Measurements from ENCODE around the gene ACADSB. TPM values are rescaled to one million over a fixed set of nuclear protein-coding genes. Genes with fewer than 3 reads are reported as not detected.

ACADSB gene
- total RNA-seq, 1 donor from 2014 or later: 22.4 TPM

DNA sequence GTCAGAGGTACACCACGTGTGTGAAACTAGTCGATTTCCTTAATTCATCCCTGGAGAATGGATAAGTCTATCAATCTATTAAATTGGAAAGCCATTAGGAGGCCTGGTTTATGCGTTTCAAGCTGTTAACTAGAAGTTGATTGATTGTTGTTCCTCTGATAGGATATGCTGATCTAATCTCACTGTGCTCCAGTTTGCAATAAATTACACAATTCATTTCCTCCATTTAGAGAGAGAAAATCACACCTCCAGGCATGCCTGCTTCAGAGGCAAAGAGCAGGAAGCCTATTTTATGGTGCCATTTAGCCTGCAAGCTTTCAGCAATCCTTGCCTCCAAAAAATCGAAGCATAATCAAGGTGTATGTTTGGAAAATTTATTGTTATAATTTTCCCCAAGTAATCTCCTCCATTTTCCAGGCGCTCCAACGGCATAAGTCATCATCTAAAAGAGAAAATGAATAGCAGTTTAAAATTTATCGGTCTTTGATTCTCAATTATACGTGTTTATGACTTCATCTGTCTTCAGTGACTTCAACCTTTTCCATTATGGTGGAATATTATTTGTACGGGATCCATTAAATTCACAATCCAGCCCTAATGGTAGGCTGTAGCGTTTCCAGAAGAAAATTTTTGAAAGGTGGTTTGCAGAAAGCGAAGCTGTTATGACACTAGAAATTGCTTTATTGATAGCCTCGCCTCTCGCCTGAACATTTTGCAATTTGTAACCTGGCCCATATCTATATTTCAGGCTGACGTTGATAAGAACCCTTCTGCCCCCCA lies 84.0 kb downstream of the ACADSB start:
- peaks cover 8% of the 10 kb centered on the region for H3K4me1 Mint-ChIP-seq (ENCODE audit: low read depth)
- TF ChIP-seq, protein P1, sequence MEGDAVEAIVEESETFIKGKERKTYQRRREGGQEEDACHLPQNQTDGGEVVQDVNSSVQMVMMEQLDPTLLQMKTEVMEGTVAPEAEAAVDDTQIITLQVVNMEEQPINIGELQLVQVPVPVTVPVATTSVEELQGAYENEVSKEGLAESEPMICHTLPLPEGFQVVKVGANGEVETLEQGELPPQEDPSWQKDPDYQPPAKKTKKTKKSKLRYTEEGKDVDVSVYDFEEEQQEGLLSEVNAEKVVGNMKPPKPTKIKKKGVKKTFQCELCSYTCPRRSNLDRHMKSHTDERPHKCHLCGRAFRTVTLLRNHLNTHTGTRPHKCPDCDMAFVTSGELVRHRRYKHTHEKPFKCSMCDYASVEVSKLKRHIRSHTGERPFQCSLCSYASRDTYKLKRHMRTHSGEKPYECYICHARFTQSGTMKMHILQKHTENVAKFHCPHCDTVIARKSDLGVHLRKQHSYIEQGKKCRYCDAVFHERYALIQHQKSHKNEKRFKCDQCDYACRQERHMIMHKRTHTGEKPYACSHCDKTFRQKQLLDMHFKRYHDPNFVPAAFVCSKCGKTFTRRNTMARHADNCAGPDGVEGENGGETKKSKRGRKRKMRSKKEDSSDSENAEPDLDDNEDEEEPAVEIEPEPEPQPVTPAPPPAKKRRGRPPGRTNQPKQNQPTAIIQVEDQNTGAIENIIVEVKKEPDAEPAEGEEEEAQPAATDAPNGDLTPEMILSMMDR (IDR thresholded peaks at IDR 0.05; ENCODE audit: unreplicated experiment): no peak
- no peaks in the 10 kb centered on the region for H3K36me3 Mint-ChIP-seq (ENCODE audit: insufficient read depth)
- DNase-seq (ENCODE audit: low spot score, unreplicated experiment): no peak
- H3K27me3 Mint-ChIP-seq: peaks cover 16% of the 10 kb centered on the region
- H3K4me3 Mint-ChIP-seq (ENCODE audit: low read depth): no peak overlapping the region
- no peaks in the 10 kb centered on the region for H3K9me3 Mint-ChIP-seq (ENCODE audit: low read depth)
- no peak overlapping the region for H3K27ac Mint-ChIP-seq

DNA sequence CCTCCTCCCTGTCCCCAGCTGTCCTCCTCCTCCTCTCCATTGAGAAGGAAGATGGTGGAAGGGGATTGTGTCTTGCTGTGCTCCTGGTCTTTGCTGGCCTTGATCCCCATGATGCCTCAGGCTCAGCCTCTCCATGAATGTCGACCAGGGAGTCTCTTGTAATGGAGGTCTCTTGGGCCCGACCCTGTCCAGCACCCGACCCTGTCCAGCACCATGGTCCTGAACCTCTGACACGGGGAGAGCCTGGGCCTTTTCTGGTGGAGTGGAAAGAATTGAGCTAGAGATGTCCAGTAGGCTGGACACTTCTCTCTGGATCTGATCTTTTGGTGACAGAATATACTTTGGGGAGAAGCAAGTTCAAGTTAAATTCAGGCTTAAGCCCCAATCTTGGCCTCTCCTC lies 84.7 kb downstream of the ACADSB start:
- Mint-ChIP-seq H3K36me3 (ENCODE audit: insufficient read depth) (no peaks in the 10 kb centered on the region), H3K27ac (no peak overlapping the region), H3K27me3 (peaks cover 19% of the 10 kb centered on the region), H3K4me3 (ENCODE audit: low read depth) (no peak overlapping the region), H3K4me1 (ENCODE audit: low read depth) (peaks cover 8% of the 10 kb centered on the region), H3K9me3 (ENCODE audit: low read depth) (no peaks in the 10 kb centered on the region)
- DNase-seq (ENCODE audit: low spot score, unreplicated experiment): no peak
- TF ChIP-seq, protein P1 (IDR thresholded peaks at IDR 0.05; ENCODE audit: unreplicated experiment): no peak

DNA sequence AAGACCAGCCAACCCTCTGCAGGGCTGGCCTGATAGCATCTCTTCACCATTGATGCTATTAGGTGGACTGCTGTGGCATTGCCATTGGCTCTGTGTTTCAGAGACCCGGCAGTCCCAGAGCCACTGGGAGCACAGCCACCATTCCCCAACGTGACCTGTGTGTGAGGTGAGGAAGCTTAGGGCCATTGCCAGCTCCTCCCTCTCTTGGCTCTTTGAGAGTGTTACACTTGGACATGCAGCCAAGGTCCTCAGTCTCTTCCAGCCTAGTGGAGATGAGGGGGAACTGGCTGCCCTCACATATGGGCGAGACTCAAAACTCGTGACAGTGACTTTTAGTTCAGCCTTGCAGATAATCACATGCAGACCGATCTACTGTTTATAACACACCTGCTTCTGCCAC lies 87.6 kb downstream of the ACADSB start:
- Mint-ChIP-seq H3K27me3 (peaks cover 17% of the 10 kb centered on the region), H3K27ac (no peak overlapping the region), H3K36me3 (ENCODE audit: insufficient read depth) (no peaks in the 10 kb centered on the region), H3K4me1 (ENCODE audit: low read depth) (peaks cover 8% of the 10 kb centered on the region), H3K4me3 (ENCODE audit: low read depth) (no peak overlapping the region), H3K9me3 (ENCODE audit: low read depth) (no peaks in the 10 kb centered on the region)
- DNase-seq (ENCODE audit: low spot score, unreplicated experiment): no peak
- TF ChIP-seq, protein P1 (IDR thresholded peaks at IDR 0.05; ENCODE audit: unreplicated experiment): no peak

- Mint-ChIP-seq H3K27ac (no peak overlapping the region), H3K27me3 (peaks cover 16% of the 10 kb centered on the region), H3K4me3 (ENCODE audit: low read depth) (no peak overlapping the region), H3K36me3 (ENCODE audit: insufficient read depth) (no peaks in the 10 kb centered on the region), H3K4me1 (ENCODE audit: low read depth) (peaks cover 8% of the 10 kb centered on the region), H3K9me3 (ENCODE audit: low read depth) (no peaks in the 10 kb centered on the region)
- TF ChIP-seq, protein P1 (IDR thresholded peaks at IDR 0.05; ENCODE audit: unreplicated experiment): no peak
- DNase-seq (ENCODE audit: low spot score, unreplicated experiment): no peak
Measured at GRCh38 chr10:123097039-123097438, 88.2 kb downstream of the ACADSB start.

DNA sequence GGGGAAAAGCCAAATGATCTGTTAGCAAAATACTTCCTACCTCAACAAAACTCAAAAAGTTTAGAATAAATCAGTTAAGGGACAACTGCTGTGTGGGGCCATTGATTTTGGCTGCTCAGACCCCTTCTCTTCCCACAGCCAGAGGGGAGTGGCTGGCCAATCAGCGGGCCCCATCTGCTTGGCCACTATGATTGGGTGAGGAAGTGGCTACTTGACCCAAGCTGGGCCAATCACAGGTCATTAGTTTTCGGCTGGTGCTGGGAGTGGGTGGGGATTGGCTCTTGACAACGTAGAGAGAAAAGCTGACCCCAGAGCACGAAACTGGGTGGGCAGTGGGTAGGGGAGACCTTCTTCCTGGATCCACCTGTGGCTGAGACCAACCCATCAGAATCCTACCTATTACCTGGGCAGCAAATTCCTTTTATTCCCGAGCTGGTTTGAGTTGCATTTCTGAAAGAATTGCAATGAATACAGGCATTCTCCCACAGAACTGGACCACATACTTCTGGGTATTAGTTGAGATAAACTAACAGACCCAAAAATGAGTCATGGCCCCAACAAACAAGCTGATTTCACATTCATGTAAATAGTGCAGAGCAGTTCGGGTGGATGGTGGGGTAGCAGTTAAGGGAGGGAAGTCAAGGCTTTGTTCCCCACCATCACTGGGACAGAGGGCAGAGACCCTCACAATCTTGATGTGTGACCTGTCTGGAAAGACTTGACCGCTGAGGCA lies 91.4 kb downstream of the ACADSB start:
- TF ChIP-seq, protein P1 (IDR thresholded peaks at IDR 0.05; ENCODE audit: unreplicated experiment): no peak
- Mint-ChIP-seq H3K4me1 (ENCODE audit: low read depth) (no peaks in the 10 kb centered on the region), H3K36me3 (ENCODE audit: insufficient read depth) (no peaks in the 10 kb centered on the region), H3K9me3 (ENCODE audit: low read depth) (no peaks in the 10 kb centered on the region), H3K4me3 (ENCODE audit: low read depth) (no peak overlapping the region), H3K27me3 (peaks cover 16% of the 10 kb centered on the region), H3K27ac (no peak overlapping the region)
- DNase-seq (ENCODE audit: low spot score, unreplicated experiment): no peak

All from progenitor cell of endocrine pancreas (in vitro differentiated cells).